Sigmoid colon (tissue), 4 donors: ENCODE data around the gene BCL11B.

Experiments used
- CTCF ChIP-seq, 4 experiments: fragments of 450-650 bp in 3 of 4; fragments of 200-600 bp in 1 of 4; IDR thresholded peaks; one replicate each; pipeline ENCODE4 v1.5.1; 2016 to 2019; ENCODE audit warnings: antibody characterized with exemption in 4 of 4, mild to moderate bottlenecking in 3 of 4, moderate library complexity in 2 of 4
- EP300 ChIP-seq, 4 donors: sonication (generic); formaldehyde crosslinking; IDR thresholded peaks; one replicate each; pipeline ENCODE4 v1.6.1; 2017; ENCODE audit warnings: antibody characterized with exemption in 4 of 4
- POLR2A ChIP-seq, 2 donors: fragments of 450-650 bp; IDR thresholded peaks; one replicate each; pipeline ENCODE4 v1.6.1; 2016; ENCODE audit warnings: antibody characterized with exemption in 2 of 2, mild to moderate bottlenecking in 2 of 2, moderate library complexity in 2 of 2
- POLR2AphosphoS5 ChIP-seq, 4 donors: sonication (generic); formaldehyde crosslinking; IDR thresholded peaks; one replicate each; pipeline ENCODE4 v1.6.1; 2017; ENCODE audit warnings: antibody characterized with exemption in 4 of 4

- TF ChIP-seq CTCF (IDR thresholded peaks at IDR 0.05): no peak
- no peak for TF ChIP-seq POLR2A (IDR thresholded peaks at IDR 0.05)
- TF ChIP-seq POLR2AphosphoS5 (IDR thresholded peaks at IDR 0.05): no peak
- no peak for TF ChIP-seq EP300 (IDR thresholded peaks at IDR 0.05)
These were observed 50.6 kb downstream of the BCL11B start for GRCh38 chr14:99221445-99221844.
